H1 (cell line): ENCODE data around the gene CLDN6. TPM values are rescaled to one million over a fixed set of nuclear protein-coding genes. Genes with fewer than 3 reads are reported as not detected.

Experiments used
- CTCF ChIA-PET: fragments of 300-600 bp; sonication (Branson Sonifier 250); formaldehyde crosslinking; loops from one replicate; lab custom pipeline; 2021; ENCODE audit not compliant: partially characterized antibody; lab: Charles Lee
- POLR2A ChIA-PET: fragments of 300-600 bp; sonication (Branson Sonifier 250); formaldehyde crosslinking; loops from one replicate; lab custom pipeline; 2021; ENCODE audit warnings: inconsistent platforms; ENCODE audit not compliant: partially characterized antibody; lab: Charles Lee
- DNase-seq, 2 experiments: peaks; one replicate each; pipeline versions ENCODE4 v3.0.0 to v3.0.0-alpha.2; 2010 to 2022; ENCODE audit warnings: low spot score in 2 of 2, low read depth in 1 of 2, mixed read lengths in 1 of 2
- FAIRE-seq: peaks from 2 replicates; lab custom pipeline; 2011; peaks lifted over from hg19 to GRCh38; lab: Jason Lieb, UNC
- H2AFZ ChIP-seq: 2 replicates; pipeline ENCODE4 v1.8.1; 2012; ENCODE audit warnings: low read length, inconsistent platforms
- H2AK5ac ChIP-seq: 2 replicates; pipeline ENCODE4 v1.6.1; 2013; ENCODE audit warnings: low read depth, low read length
- H2BK120ac ChIP-seq: replicated peaks from 2 replicates; pipeline ENCODE3; 2013; ENCODE audit warnings: low read depth, low read length, inconsistent platforms
- H2BK12ac ChIP-seq: 2 replicates; pipeline ENCODE4 v1.6.1; 2013; ENCODE audit warnings: low read depth, low read length
- H2BK15ac ChIP-seq: 2 replicates; pipeline ENCODE4 v1.6.1; 2013; ENCODE audit warnings: low read length
- H2BK20ac ChIP-seq: 2 replicates; pipeline ENCODE4 v1.6.1; 2013; ENCODE audit warnings: low read length
- H2BK5ac ChIP-seq: 2 replicates; pipeline ENCODE4 v1.6.1; 2013; ENCODE audit warnings: low read depth, low read length
- H3K14ac ChIP-seq: 2 replicates; pipeline ENCODE4 v1.6.1; 2013; ENCODE audit warnings: inconsistent platforms; ENCODE audit not compliant: insufficient read length
- H3K18ac ChIP-seq: 2 replicates; pipeline ENCODE4 v1.6.1; 2013; ENCODE audit warnings: low read length; ENCODE audit errors: extremely low read depth
- H3K23ac ChIP-seq: 2 replicates; pipeline ENCODE4 v1.6.1; 2013; ENCODE audit warnings: inconsistent platforms; ENCODE audit not compliant: insufficient read length
- H3K23me2 ChIP-seq: 2 replicates; pipeline ENCODE4 v1.6.1; 2013; ENCODE audit warnings: low read depth, low read length
- H3K27ac ChIP-seq: 2 replicates; pipeline ENCODE4 v1.6.1; 2011; ENCODE audit warnings: low read depth, low read length, inconsistent platforms
- H3K27me3 ChIP-seq, 4 experiments: replicated peaks in 1 of 4; 1 replicate in 1 of 4; 2 replicates in 3 of 4; pipeline versions ENCODE4 v1.6.1 to v1.8.1; 2011 to 2013; ENCODE audit warnings: low read length in 3 of 4, mild to moderate bottlenecking in 3 of 4, inconsistent platforms in 2 of 4, mixed read lengths in 2 of 4, moderate library complexity in 1 of 4; ENCODE audit not compliant: control insufficient read depth in 3 of 4, insufficient read depth in 3 of 4; ENCODE audit errors: extremely low read depth in 1 of 4
- H3K36me3 ChIP-seq, 4 experiments: 2 replicates each; pipeline versions ENCODE4 v1.6.1 to v1.8.1; 2011 to 2013; ENCODE audit warnings: mild to moderate bottlenecking in 4 of 4, low read length in 3 of 4, moderate library complexity in 2 of 4, control low read depth in 1 of 4, inconsistent platforms in 1 of 4; ENCODE audit not compliant: insufficient read depth in 4 of 4, control insufficient read depth in 2 of 4
- H3K4ac ChIP-seq: replicated peaks from 2 replicates; pipeline ENCODE3; 2013; ENCODE audit warnings: low read length, low read depth, mixed read lengths, inconsistent platforms; ENCODE audit not compliant: insufficient read length
- H3K4me1 ChIP-seq, 4 experiments: replicated peaks in 1 of 4; 1 replicate in 1 of 4; 2 replicates in 3 of 4; pipeline versions ENCODE4 v1.6.1 to v1.8.1; 2011 to 2013; ENCODE audit warnings: low read length in 3 of 4, inconsistent platforms in 2 of 4, mixed read lengths in 1 of 4; ENCODE audit not compliant: insufficient read depth in 4 of 4, control insufficient read depth in 3 of 4
- H3K4me2 ChIP-seq, 2 experiments: 2 replicates each; pipeline versions ENCODE4 v1.6.1 to v1.8.1; 2011 to 2013; ENCODE audit warnings: low read depth in 2 of 2, low read length in 2 of 2, control low read depth in 1 of 2, inconsistent platforms in 1 of 2, mild to moderate bottlenecking in 1 of 2; ENCODE audit not compliant: insufficient read depth in 1 of 2
- H3K4me3 ChIP-seq, 4 experiments: fragments of 200-600, 300-600 bp in 1 of 4; sonication (generic), shearing (Covaris generic), sonication (Bioruptor Twin) in 1 of 4; 2 replicates each; pipeline versions ENCODE4 v1.5.1 to v1.8.1; 2011 to 2016; ENCODE audit warnings: low read length in 4 of 4, low read depth in 3 of 4, control low read depth in 2 of 4, inconsistent platforms in 2 of 4, mild to moderate bottlenecking in 2 of 4, mixed read lengths in 1 of 4, moderate library complexity in 1 of 4; ENCODE audit not compliant: insufficient read depth in 2 of 4; ENCODE audit errors: extremely low read depth in 1 of 4
- H3K56ac ChIP-seq: replicated peaks from 2 replicates; pipeline ENCODE3; 2013; ENCODE audit warnings: low read depth, mild to moderate bottlenecking, mixed read lengths, low read length, inconsistent platforms; ENCODE audit not compliant: insufficient read length
- H3K79me1 ChIP-seq: 2 replicates; pipeline ENCODE4 v1.6.1; 2013; ENCODE audit warnings: low read depth, low read length, control low read depth
- H3K79me2 ChIP-seq, 2 experiments: 2 replicates each; pipeline versions ENCODE4 v1.6.1 to v1.8.1; 2012 to 2013; ENCODE audit warnings: low read length in 2 of 2, mild to moderate bottlenecking in 2 of 2, inconsistent platforms in 1 of 2; ENCODE audit not compliant: insufficient read depth in 2 of 2, control insufficient read depth in 1 of 2
- H3K9ac ChIP-seq, 4 experiments: replicated peaks in 1 of 4; 1 replicate in 1 of 4; 2 replicates in 3 of 4; pipeline versions ENCODE4 v1.6.1 to v1.8.1; 2011 to 2013; ENCODE audit warnings: low read depth in 3 of 4, low read length in 3 of 4, control low read depth in 2 of 4, mild to moderate bottlenecking in 2 of 4, moderate library complexity in 2 of 4, inconsistent platforms in 1 of 4; ENCODE audit errors: extremely low read depth in 1 of 4
- H3K9me3 ChIP-seq, 2 experiments: 2 replicates each; pipeline versions ENCODE4 v1.6.1 to v1.8.1; 2012 to 2013; ENCODE audit warnings: mild to moderate bottlenecking in 2 of 2, moderate library complexity in 2 of 2, control low read depth in 1 of 2, inconsistent platforms in 1 of 2, low read depth in 1 of 2, low read length in 1 of 2, mixed read lengths in 1 of 2; ENCODE audit not compliant: insufficient read depth in 2 of 2
- H4K20me1 ChIP-seq, 2 experiments: replicated peaks in 1 of 2; 2 replicates each; pipeline versions ENCODE3 to v1.8.1; 2011 to 2013; ENCODE audit warnings: inconsistent platforms in 2 of 2, low read length in 2 of 2, mild to moderate bottlenecking in 1 of 2; ENCODE audit not compliant: insufficient read depth in 2 of 2, control insufficient read depth in 1 of 2
- H4K5ac ChIP-seq: 2 replicates; pipeline ENCODE4 v1.6.1; 2013; ENCODE audit warnings: low read length, low read depth, mixed read lengths, inconsistent platforms; ENCODE audit not compliant: insufficient read length
- H4K8ac ChIP-seq: 2 replicates; pipeline ENCODE4 v1.8.0; 2013; ENCODE audit warnings: mild to moderate bottlenecking, moderate library complexity, low read length, inconsistent platforms; ENCODE audit not compliant: insufficient read depth; ENCODE audit errors: extremely low read depth
- H4K91ac ChIP-seq: replicated peaks from 2 replicates; pipeline ENCODE3; 2013; ENCODE audit warnings: low read length, mixed read lengths, inconsistent platforms; ENCODE audit not compliant: insufficient read length
- NANOG ChIP-seq: IDR thresholded peaks from 2 replicates; pipeline ENCODE4 v1.6.1; 2011; ENCODE audit warnings: low read length, low read depth, mild to moderate bottlenecking, inconsistent platforms; ENCODE audit not compliant: insufficient read depth, poor library complexity, severe bottlenecking
- SP2 ChIP-seq: IDR thresholded peaks from 2 replicates; pipeline ENCODE4 v1.6.1; 2012; ENCODE audit warnings: mild to moderate bottlenecking, low read length, inconsistent platforms
- SRF ChIP-seq: IDR thresholded peaks from 2 replicates; pipeline ENCODE4 v1.6.1; 2011; ENCODE audit warnings: mild to moderate bottlenecking, low read depth, low read length, moderate library complexity
- TEAD4 ChIP-seq: IDR thresholded peaks from 2 replicates; pipeline ENCODE4 v1.6.1; 2012; ENCODE audit warnings: low read depth, low read length, inconsistent platforms, mixed read lengths
- ZNF274 ChIP-seq: IDR thresholded peaks from 2 replicates; pipeline ENCODE4 v1.7.0; 2012; ENCODE audit warnings: low read length, borderline replicate concordance; ENCODE audit errors: extremely low read depth
- WGBS, 2 experiments: shearing (Covaris generic) in 1 of 2; methylation state at CpG; one replicate each; pipeline versions ENCODE4 v1.1.6 to v1.1.7; 2013 to 2015; ENCODE audit warnings: low lambda C conversion rate in 2 of 2, mixed read lengths in 2 of 2, inconsistent platforms in 1 of 2, low coverage in 1 of 2, missing lambda C conversion rate in 1 of 2; ENCODE audit not compliant: insufficient replicate concordance in 2 of 2, insufficient coverage in 1 of 2, insufficient read length in 1 of 2; ENCODE audit errors: extremely low coverage in 1 of 2, missing lambda C conversion rate in 1 of 2; 5-methylcytosine and 5-hydroxymethylcytosine counted together
- polyA plus RNA-seq, 7 experiments: library from polyadenylated mRNA; depleted of rRNA in 3 of 7; stranded (reverse) in 5 of 7; unstranded in 2 of 7; fragments of >200 nt in 5 of 7; fragments of 200-250 nt in 2 of 7; gene quantifications; 1 replicate in 5 of 7; 2 replicates in 1 of 7; 4 replicates in 1 of 7; pipeline versions ENCODE4 v1.2.1 to v1.2.3, GENCODE V29; 2011 to 2013; ENCODE audit warnings: missing spikeins in 2 of 7, mixed read lengths in 2 of 7
- total RNA-seq: library from RNA; stranded (reverse); fragmentation: NEBNext Ultra II Directional; extraction: Animal tissue kit (Norgen Biotek cat#: 25700); gene quantifications from 2 replicates; pipeline ENCODE4 v1.2.1, GENCODE V29; 2021
- TF ChIP-seq, protein P1 (sequence below): IDR thresholded peaks from 2 replicates; pipeline ENCODE4 v1.6.1; 2012; ENCODE audit warnings: inconsistent platforms

CLDN6 gene
- total and polyA plus RNA-seq, 2 of the 8 experiments (the other 6 are each of a cell fraction or from before 2014, with no cell fraction given), result 747 to 1,115 TPM

DNA sequence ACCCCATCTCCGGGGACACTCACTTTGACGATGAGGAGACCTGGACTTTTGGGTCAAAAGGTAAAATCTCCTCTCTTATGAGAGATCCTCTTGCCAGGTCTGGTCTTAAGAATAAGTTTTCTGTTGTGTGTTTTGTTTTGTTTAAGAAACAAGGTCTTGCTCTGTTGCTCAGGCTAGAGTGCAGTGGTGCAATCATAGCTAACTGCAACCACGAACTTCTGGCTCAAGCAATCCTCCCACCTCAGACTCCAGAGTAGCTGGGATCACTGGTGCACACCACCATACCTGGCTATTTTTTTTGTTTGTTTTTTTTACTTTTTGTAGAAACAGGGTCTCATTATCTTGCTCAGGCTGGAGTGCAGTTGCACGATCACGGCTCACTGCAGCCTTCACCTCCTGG, 32.5 kb upstream of the CLDN6 start:
- no peak overlapping the region for H2BK15ac ChIP-seq
- DNase-seq (no peak), FAIRE-seq (no peak)
- peaks cover 6% of the 10 kb centered on the region; the same call in 1 of the 2 replicates for H3K23me2 ChIP-seq
- no peaks in the 10 kb centered on the region for H3K9me3 ChIP-seq
- no peak overlapping the region for H4K5ac ChIP-seq
- H3K9ac ChIP-seq, result no peak overlapping the region
- H2BK12ac ChIP-seq, result no peak overlapping the region
- H3K18ac ChIP-seq, result no peak overlapping the region
- H3K14ac ChIP-seq, result no peak overlapping the region
- H3K27ac ChIP-seq, result no peak overlapping the region
- H4K8ac ChIP-seq, result no peak overlapping the region; the same call in 1 of the 2 replicates
- H2AK5ac ChIP-seq, result no peak overlapping the region
- H3K79me2 ChIP-seq, result no peaks in the 10 kb centered on the region
- H3K4me2 ChIP-seq, result no peak overlapping the region
- peaks cover 0 to 3% (median 2%) of the 10 kb centered on the region in 4 experiments; a peak in 3 of 7 replicates for H3K4me1 ChIP-seq
- H4K20me1 ChIP-seq, result peaks cover 0 to 18% of the 10 kb centered on the region in 2 experiments
- H3K27me3 ChIP-seq, result peaks cover 0 to 8% (median 3%) of the 10 kb centered on the region in 4 experiments; a peak in 6 of 7 replicates
- no peak overlapping the region for H3K56ac ChIP-seq
- no peak overlapping the region for H2BK20ac ChIP-seq
- no peaks in the 10 kb centered on the region; a peak in 1 of 8 replicates for H3K36me3 ChIP-seq
- no peak overlapping the region for H2BK120ac ChIP-seq
- H4K91ac ChIP-seq, result no peak overlapping the region
- H2AFZ ChIP-seq, result no peak overlapping the region
- no peak overlapping the region for H3K4me3 ChIP-seq
- no peak overlapping the region for H3K23ac ChIP-seq
- CTCF ChIA-PET, result interaction anchor here (2.5 to 7.4 kb wide), 2 partner anchors 9 to 19 kb away, joined by 10 to 117 read pairs; no protein-coding TSS in a partner anchor
- POLR2A ChIA-PET, result interaction anchor here (0.7 to 6.1 kb wide), 8 partner anchors 8 to 91 kb away, joined by 3 to 94 read pairs (median 12); partner anchors contain the start of genes BICDL2, CLDN6, HCFC1R1 and THOC6
- H3K79me1 ChIP-seq, result no peaks in the 10 kb centered on the region
- TF ChIP-seq ZNF274 (no peak), SRF (no peak), NANOG (no peak), TEAD4 (no peak), SP2 (no peak)
- TF ChIP-seq, protein P1, sequence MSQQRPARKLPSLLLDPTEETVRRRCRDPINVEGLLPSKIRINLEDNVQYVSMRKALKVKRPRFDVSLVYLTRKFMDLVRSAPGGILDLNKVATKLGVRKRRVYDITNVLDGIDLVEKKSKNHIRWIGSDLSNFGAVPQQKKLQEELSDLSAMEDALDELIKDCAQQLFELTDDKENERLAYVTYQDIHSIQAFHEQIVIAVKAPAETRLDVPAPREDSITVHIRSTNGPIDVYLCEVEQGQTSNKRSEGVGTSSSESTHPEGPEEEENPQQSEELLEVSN, result no peak
- no peak overlapping the region for H3K4ac ChIP-seq
- 87% methylated on average over 5 of the region's 5 CpGs; no CpG with 5 or more reads in 1 of the 2 experiments for WGBS, 2 experiments
- H2BK5ac ChIP-seq, result no peak overlapping the region
